Cardiac fibroblast (primary cell): Measurements from ENCODE around the gene FANCM.
A peak's percentile ranks its signal among the peaks of the same experiment; 100 is the strongest.

Experiments
- DNase-seq, 2 donors: peaks; one replicate each; pipeline versions ENCODE4 v3.0.0 to v3.0.0-alpha.2; 2010; ENCODE audit warnings: low read depth in 2 of 2
- H3K4me3 ChIP-seq, 2 donors: replicated peaks in 1 of 2; 1 replicate in 1 of 2; 2 replicates in 1 of 2; pipeline ENCODE4 v1.5.1; 2011; ENCODE audit warnings: low read depth in 2 of 2, low read length in 2 of 2, mild to moderate bottlenecking in 2 of 2, moderate library complexity in 1 of 2
- CTCF ChIP-seq: IDR thresholded peaks from one replicate; pipeline ENCODE4 v1.5.1; 2011; ENCODE audit warnings: low read depth, mild to moderate bottlenecking, low read length, inconsistent platforms

The FANCM gene

GRCh38 chr14:45103806-45104205 lies 31.9 kb upstream of the FANCM start:
- H3K4me3 ChIP-seq: no peak overlapping the region
- no peak for DNase-seq
- no peak for TF ChIP-seq CTCF

- no peak for DNase-seq
- H3K4me3 ChIP-seq: no peak overlapping the region
- no peak for TF ChIP-seq CTCF
These were observed 31.2 kb upstream of the FANCM start for GRCh38 chr14:45104561-45104960.

GRCh38 chr14:45112896-45113781 lies 22.6 kb upstream of the FANCM start:
- H3K4me3 ChIP-seq: no peak overlapping the region
- peak; percentile 12 to 47 for DNase-seq
- TF ChIP-seq CTCF: no peak

GRCh38 chr14:45114327-45114726 lies 21.4 kb upstream of the FANCM start:
- no peak overlapping the region for H3K4me3 ChIP-seq
- DNase-seq: no peak
- TF ChIP-seq CTCF: no peak

- no peak overlapping the region for H3K4me3 ChIP-seq
- no peak for TF ChIP-seq CTCF
These were observed 17.1 kb upstream of the FANCM start for GRCh38 chr14:45118594-45118993.

GRCh38 chr14:45120096-45120495 lies 15.6 kb upstream of the FANCM start:
- no peak overlapping the region for H3K4me3 ChIP-seq
- TF ChIP-seq CTCF: no peak
- no peak for DNase-seq

More at GRCh38 chr14:45118594-45118993, 17.1 kb upstream of the FANCM start:
- no peak for DNase-seq

GRCh38 chr14:45123271-45123670 lies 12.5 kb upstream of the FANCM start:
- TF ChIP-seq CTCF: no peak
- H3K4me3 ChIP-seq: no peak overlapping the region
- DNase-seq: no peak
